H1 (cell line): ENCODE results near the gene SCARF1. TPM values are rescaled to one million over a fixed set of nuclear protein-coding genes. Genes with fewer than 3 reads are reported as not detected.

Experiments used
- BRCA1 ChIP-seq: IDR thresholded peaks from 2 replicates; pipeline ENCODE4 v1.6.1; 2012; ENCODE audit warnings: low read depth, low read length, improper control_type of control experiment
- SP1 ChIP-seq: IDR thresholded peaks from 2 replicates; pipeline ENCODE4 v1.6.1; 2011; ENCODE audit warnings: low read depth, low read length
- polyA plus RNA-seq, 7 experiments: library from polyadenylated mRNA; depleted of rRNA in 3 of 7; stranded (reverse) in 5 of 7; unstranded in 2 of 7; fragments of >200 nt in 5 of 7; fragments of 200-250 nt in 2 of 7; gene quantifications; 1 replicate in 5 of 7; 2 replicates in 1 of 7; 4 replicates in 1 of 7; pipeline versions ENCODE4 v1.2.1 to v1.2.3, GENCODE V29; 2011 to 2013; ENCODE audit warnings: missing spikeins in 2 of 7, mixed read lengths in 2 of 7
- total RNA-seq: library from RNA; stranded (reverse); fragmentation: NEBNext Ultra II Directional; extraction: Animal tissue kit (Norgen Biotek cat#: 25700); gene quantifications from 2 replicates; pipeline ENCODE4 v1.2.1, GENCODE V29; 2021

SCARF1 gene
- total and polyA plus RNA-seq, 2 of the 8 experiments (the other 6 are each of a cell fraction or from before 2014, with no cell fraction given), result 1.1 to 1.6 TPM

DNA sequence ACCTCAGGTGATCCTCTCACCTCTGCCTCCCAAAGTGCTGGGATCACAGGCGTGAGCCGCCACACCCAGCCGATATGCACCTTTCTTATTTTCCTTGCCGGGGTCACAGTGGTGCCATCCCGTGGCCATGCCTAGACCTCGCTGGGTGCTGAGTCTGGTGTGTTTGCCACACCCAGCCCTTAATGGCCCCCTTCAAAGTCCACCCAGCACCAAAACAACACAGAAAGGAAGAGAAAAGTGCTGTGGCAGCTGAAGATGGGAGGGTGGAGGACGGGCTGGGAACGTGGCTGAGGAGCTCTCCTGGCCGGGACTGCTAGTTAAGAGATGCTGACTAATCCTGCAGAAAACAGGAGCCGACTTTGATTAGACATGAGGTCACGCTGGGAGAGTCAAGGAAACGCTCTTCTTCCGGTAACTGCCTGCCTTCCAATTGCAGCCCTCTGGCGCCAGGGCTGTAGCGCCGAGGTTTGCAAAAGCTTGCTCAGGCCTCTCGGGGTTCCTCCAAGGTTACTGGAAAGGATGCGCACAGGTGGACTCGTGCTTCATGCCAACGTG lies 27.8 kb downstream of the SCARF1 start (continued):
- TF ChIP-seq BRCA1 (no peak), SP1 (no peak)
